HG03039 (cell line): Measurements from ENCODE around the gene SETD2.
A peak's percentile ranks its signal among the peaks of the same experiment; 100 is the strongest.
"Not testable (repeated sequence)": the region's sequence is repeated elsewhere in the genome, so short reads cannot be mapped to it uniquely, and the experiment has no call there.

ENCODE experiments used
- ATAC-seq: cut with Tn5 transposase; IDR thresholded peaks from one replicate; pipeline ENCODE4 v1.9.1; 2021; ENCODE audit warnings: mild to moderate bottlenecking, moderate library complexity; ENCODE audit not compliant: unreplicated experiment

SETD2 gene

GRCh38 chr3:47036145-47036544, 127.8 kb downstream of the SETD2 start:
- no peak for ATAC-seq

GRCh38 chr3:47035645-47036044, 128.3 kb downstream of the SETD2 start:
- ATAC-seq = no peak

- ATAC-seq = no peak
These were observed 128.9 kb downstream of the SETD2 start for GRCh38 chr3:47034868-47035489.

- ATAC-seq = not testable (repeated sequence)
These were observed 132.9 kb downstream of the SETD2 start for GRCh38 chr3:47031041-47031440.

- no peak for ATAC-seq
These were observed 135.2 kb downstream of the SETD2 start for GRCh38 chr3:47028667-47029066.

GRCh38 chr3:47028146-47028545, 135.8 kb downstream of the SETD2 start:
- ATAC-seq = no peak

GRCh38 chr3:47026432-47026831, 137.5 kb downstream of the SETD2 start:
- not testable (repeated sequence) for ATAC-seq

GRCh38 chr3:47024932-47025331, 139.0 kb downstream of the SETD2 start:
- no peak for ATAC-seq

GRCh38 chr3:47022641-47023071, 141.3 kb downstream of the SETD2 start:
- no peak for ATAC-seq

- ATAC-seq = no peak
These were observed 143.6 kb downstream of the SETD2 start for GRCh38 chr3:47020311-47020710.

GRCh38 chr3:47019201-47019600, 144.7 kb downstream of the SETD2 start:
- peak; percentile 53 for ATAC-seq

- ATAC-seq = no peak
These were observed 145.7 kb downstream of the SETD2 start for GRCh38 chr3:47018269-47018611.

GRCh38 chr3:47017504-47018268, 146.2 kb downstream of the SETD2 start:
- no peak for ATAC-seq

- ATAC-seq = no peak
These were observed 146.9 kb downstream of the SETD2 start for GRCh38 chr3:47016934-47017435.

GRCh38 chr3:47016086-47016933, 147.6 kb downstream of the SETD2 start:
- ATAC-seq = no peak

GRCh38 chr3:47015151-47015550, 148.8 kb downstream of the SETD2 start:
- no peak for ATAC-seq

GRCh38 chr3:47014036-47014435, 149.9 kb downstream of the SETD2 start:
- no peak for ATAC-seq

- ATAC-seq = no peak
These were observed 150.7 kb downstream of the SETD2 start for GRCh38 chr3:47013231-47013630.

- ATAC-seq = no peak
These were observed 151.3 kb downstream of the SETD2 start for GRCh38 chr3:47012342-47013230.

- ATAC-seq = no peak
These were observed 152.5 kb downstream of the SETD2 start for GRCh38 chr3:47011371-47011770.
